MM.1S (cell line): ENCODE results near the gene ESR2.
"Not testable (repeated sequence)": the region's sequence is repeated elsewhere in the genome, so short reads cannot be mapped to it uniquely, and the experiment has no call there.

Experiments
- DNase-seq: peaks from one replicate; pipeline ENCODE4 v3.0.0-alpha.2; 2015
- H2AFZ ChIP-seq: fragments of 300-600 bp; sonication (generic); 2 replicates; pipeline ENCODE4 v1.6.0; 2016; ENCODE audit warnings: antibody characterized with exemption, low read length
- H3F3A ChIP-seq: fragments of 300-600 bp; sonication (generic); 2 replicates; pipeline ENCODE4 v1.6.1; 2016; ENCODE audit warnings: mild to moderate bottlenecking, antibody characterized with exemption, low read length, moderate library complexity, mixed read lengths; ENCODE audit not compliant: insufficient read depth
- H3K27ac ChIP-seq: fragments of 300-600 bp; sonication (generic); 2 replicates; pipeline ENCODE4 v1.5.1; 2016; ENCODE audit warnings: mild to moderate bottlenecking, low read length
- H3K27me3 ChIP-seq: fragments of 300-600 bp; sonication (generic); replicated peaks from 2 replicates; pipeline ENCODE4 v1.6.0; 2016; ENCODE audit warnings: low read length; ENCODE audit not compliant: insufficient read depth
- H3K36me3 ChIP-seq: fragments of 300-600 bp; sonication (generic); replicated peaks from 2 replicates; pipeline ENCODE4 v1.6.1; 2016; ENCODE audit warnings: mild to moderate bottlenecking, low read length, mixed read lengths; ENCODE audit not compliant: insufficient read depth
- H3K4me1 ChIP-seq: fragments of 300-600 bp; sonication (generic); 2 replicates; pipeline ENCODE4 v1.6.1; 2016; ENCODE audit warnings: low read length, mixed read lengths
- H3K4me2 ChIP-seq: fragments of 300-600 bp; sonication (generic); 2 replicates; pipeline ENCODE4 v1.6.0; 2016; ENCODE audit warnings: low read depth, low read length
- H3K4me3 ChIP-seq: fragments of 300-600 bp; sonication (generic); 2 replicates; pipeline ENCODE4 v1.5.1; 2016; ENCODE audit warnings: low read length, mixed read lengths
- H3K79me2 ChIP-seq: fragments of 300-600 bp; sonication (generic); 2 replicates; pipeline ENCODE4 v1.6.1; 2016; ENCODE audit warnings: mixed run types, low read length, mixed read lengths
- H3K9ac ChIP-seq: fragments of 300-600 bp; sonication (generic); 2 replicates; pipeline ENCODE4 v1.6.1; 2016; ENCODE audit warnings: low read length, mixed read lengths
- H3K9me2 ChIP-seq: fragments of 300-600 bp; sonication (generic); replicated peaks from 2 replicates; pipeline ENCODE4 v1.6.1; 2016; ENCODE audit warnings: mild to moderate bottlenecking, low read length, mixed read lengths; ENCODE audit not compliant: insufficient read depth
- H3K9me3 ChIP-seq: fragments of 300-600 bp; sonication (generic); replicated peaks from 2 replicates; pipeline ENCODE4 v1.6.1; 2016; ENCODE audit warnings: mild to moderate bottlenecking, low read length, mixed read lengths; ENCODE audit not compliant: insufficient read depth
- H4K20me1 ChIP-seq: fragments of 300-600 bp; sonication (generic); 2 replicates; pipeline ENCODE4 v1.6.1; 2016; ENCODE audit warnings: mild to moderate bottlenecking, low read length, moderate library complexity, mixed read lengths; ENCODE audit not compliant: insufficient read depth
- EZH2 ChIP-seq: fragments of 300-600 bp; sonication (generic); optimal IDR thresholded peaks from 2 replicates; pipeline ENCODE3; 2017; ENCODE audit warnings: low read depth, mild to moderate bottlenecking, antibody characterized with exemption, low read length, mixed read lengths
- EZH2phosphoT487 ChIP-seq: fragments of 300-600 bp; sonication (generic); IDR thresholded peaks from 2 replicates; pipeline ENCODE4 v1.6.1; 2018; ENCODE audit warnings: antibody characterized with exemption, low read length
- TF ChIP-seq, protein P1 (sequence below): fragments of 300-600 bp; sonication (generic); IDR thresholded peaks from 2 replicates; pipeline ENCODE4 v1.5.1; 2016; ENCODE audit warnings: antibody characterized with exemption, low read length, mixed read lengths

The ESR2 gene

DNA sequence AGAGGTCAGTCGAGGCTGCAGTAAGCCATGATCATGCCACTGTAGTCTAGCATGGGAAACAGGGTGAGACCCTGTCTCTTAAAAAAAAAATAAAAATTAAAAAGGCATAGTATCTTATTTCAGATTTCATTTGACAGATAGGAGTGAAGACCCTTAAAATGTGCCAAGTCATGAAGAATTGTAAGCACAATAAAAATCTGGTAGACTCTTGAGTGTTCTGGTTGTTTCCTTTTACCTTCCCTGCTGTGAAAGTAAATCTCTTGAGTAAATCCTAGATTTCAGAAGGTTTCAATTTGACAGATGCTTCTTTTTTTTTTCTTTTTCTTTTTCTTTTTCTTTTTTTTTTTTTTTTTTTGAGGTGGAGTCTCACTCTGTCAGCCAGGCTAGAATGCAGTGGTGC lies 109.0 kb downstream of the ESR2 start:
- Histone ChIP-seq H3K9me3 (no peaks in the 10 kb centered on the region), H3K9ac (no peak overlapping the region), H3K4me3 (no peak overlapping the region), H2AFZ (no peak overlapping the region), H3K4me1 (no peaks in the 10 kb centered on the region), H3K9me2 (no peaks in the 10 kb centered on the region), H4K20me1 (no peaks in the 10 kb centered on the region), H3K27ac (no peak overlapping the region), H3K27me3 (no peaks in the 10 kb centered on the region), H3K36me3 (no peaks in the 10 kb centered on the region), H3K4me2 (no peak overlapping the region), H3K79me2 (no peaks in the 10 kb centered on the region), H3F3A (no peaks in the 10 kb centered on the region)
- TF ChIP-seq EZH2 (no peak), EZH2phosphoT487 (no peak)
- TF ChIP-seq, protein P1, sequence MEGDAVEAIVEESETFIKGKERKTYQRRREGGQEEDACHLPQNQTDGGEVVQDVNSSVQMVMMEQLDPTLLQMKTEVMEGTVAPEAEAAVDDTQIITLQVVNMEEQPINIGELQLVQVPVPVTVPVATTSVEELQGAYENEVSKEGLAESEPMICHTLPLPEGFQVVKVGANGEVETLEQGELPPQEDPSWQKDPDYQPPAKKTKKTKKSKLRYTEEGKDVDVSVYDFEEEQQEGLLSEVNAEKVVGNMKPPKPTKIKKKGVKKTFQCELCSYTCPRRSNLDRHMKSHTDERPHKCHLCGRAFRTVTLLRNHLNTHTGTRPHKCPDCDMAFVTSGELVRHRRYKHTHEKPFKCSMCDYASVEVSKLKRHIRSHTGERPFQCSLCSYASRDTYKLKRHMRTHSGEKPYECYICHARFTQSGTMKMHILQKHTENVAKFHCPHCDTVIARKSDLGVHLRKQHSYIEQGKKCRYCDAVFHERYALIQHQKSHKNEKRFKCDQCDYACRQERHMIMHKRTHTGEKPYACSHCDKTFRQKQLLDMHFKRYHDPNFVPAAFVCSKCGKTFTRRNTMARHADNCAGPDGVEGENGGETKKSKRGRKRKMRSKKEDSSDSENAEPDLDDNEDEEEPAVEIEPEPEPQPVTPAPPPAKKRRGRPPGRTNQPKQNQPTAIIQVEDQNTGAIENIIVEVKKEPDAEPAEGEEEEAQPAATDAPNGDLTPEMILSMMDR = no peak
- DNase-seq = no peak

DNA sequence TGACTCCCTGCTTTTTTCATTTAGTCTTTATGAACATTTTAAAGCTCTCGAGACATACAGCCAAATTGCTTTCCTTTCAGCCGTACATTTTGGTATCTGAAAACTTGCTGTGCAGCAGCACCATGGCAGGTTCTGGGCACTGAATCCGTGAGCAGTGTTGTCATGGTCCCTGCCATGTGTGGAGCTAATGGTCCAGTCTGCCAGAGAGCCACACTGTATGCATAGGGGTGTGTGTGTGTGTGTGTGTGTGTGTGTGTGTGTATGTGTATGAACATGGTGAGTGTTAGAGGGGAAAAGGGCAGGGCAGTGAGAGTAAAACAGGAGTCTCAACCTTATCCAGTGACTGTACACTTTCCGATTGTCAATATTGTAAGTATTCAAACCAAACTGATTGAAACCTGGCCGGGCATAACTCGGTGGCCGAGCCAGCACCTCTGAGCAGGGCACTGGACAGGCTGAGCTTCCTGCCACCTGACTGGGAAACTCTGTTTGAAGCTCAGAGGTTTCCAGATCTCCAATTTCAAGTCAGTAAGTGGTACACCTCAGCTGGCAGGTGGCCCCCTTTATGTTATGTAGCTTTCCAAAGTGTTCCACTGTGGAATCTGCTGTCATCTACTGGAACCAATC lies 110.0 kb downstream of the ESR2 start:
- no peaks in the 10 kb centered on the region for H4K20me1 ChIP-seq
- H3K4me2 ChIP-seq = no peak overlapping the region

DNA sequence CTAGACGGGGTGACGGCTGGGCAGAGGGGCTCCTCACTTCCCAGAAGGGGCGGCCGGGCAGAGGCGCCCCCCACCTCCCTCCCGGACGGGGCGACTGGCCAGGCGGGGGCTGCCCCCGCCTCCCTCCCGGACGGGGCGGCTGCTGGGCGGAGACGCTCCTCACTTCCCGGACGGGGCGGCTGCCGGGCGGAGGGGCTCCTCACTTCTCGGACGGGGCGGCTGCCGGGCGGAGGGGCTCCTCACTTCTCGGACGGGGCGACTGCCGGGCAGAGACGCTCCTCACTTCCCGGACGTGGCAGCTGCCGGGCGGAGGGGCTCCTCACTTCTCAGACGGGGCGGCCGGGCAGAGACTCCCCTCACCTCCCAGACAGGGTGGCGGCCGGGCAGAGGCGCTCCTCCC lies 111.3 kb downstream of the ESR2 start:
- H3K36me3 ChIP-seq, H3K9me2 ChIP-seq, H3K9ac ChIP-seq: not testable (repeated sequence)

More for the DNA sequence above, 110.0 kb downstream of the ESR2 start:
- Histone ChIP-seq H3K27ac (no peak overlapping the region), H3K79me2 (no peaks in the 10 kb centered on the region), H2AFZ (no peak overlapping the region), H3K36me3 (no peaks in the 10 kb centered on the region), H3K9me2 (no peaks in the 10 kb centered on the region), H3K9me3 (no peaks in the 10 kb centered on the region), H3K9ac (no peak overlapping the region), H3F3A (no peaks in the 10 kb centered on the region), H3K4me1 (no peaks in the 10 kb centered on the region), H3K4me3 (no peak overlapping the region), H3K27me3 (no peaks in the 10 kb centered on the region)
- no peak for DNase-seq
- TF ChIP-seq EZH2 (no peak), EZH2phosphoT487 (no peak)
- TF ChIP-seq, protein P1 = no peak

DNA sequence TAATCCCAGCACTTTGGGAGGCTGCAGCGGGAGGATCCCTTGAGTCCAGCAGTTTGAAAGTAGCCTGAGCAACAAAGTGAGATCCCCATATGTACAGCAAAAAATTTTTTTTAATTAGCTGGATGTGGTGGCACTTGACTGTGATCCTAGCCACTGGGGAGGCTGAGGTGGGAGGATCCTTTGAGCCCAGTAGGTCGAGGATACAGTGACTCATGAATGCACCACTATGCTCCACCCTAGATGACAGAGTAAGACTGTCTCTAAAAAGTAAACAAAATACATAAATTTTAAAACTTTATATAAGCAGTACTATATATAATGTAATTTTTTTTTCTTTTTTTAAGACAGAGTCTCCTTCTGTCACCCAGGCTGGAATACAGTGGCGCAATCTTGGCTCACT lies 115.4 kb downstream of the ESR2 start:
- H3F3A ChIP-seq = no peaks in the 10 kb centered on the region
- H3K27ac ChIP-seq = no peak overlapping the region
- no peaks in the 10 kb centered on the region for H3K79me2 ChIP-seq
- H3K4me1 ChIP-seq = no peaks in the 10 kb centered on the region
- no peak overlapping the region for H2AFZ ChIP-seq
- H4K20me1 ChIP-seq = no peaks in the 10 kb centered on the region
- no peaks in the 10 kb centered on the region for H3K27me3 ChIP-seq
- H3K9ac ChIP-seq = no peak overlapping the region
- no peaks in the 10 kb centered on the region for H3K36me3 ChIP-seq
- no peak for DNase-seq
- no peaks in the 10 kb centered on the region for H3K9me2 ChIP-seq
- TF ChIP-seq, protein P1 = no peak
- TF ChIP-seq EZH2phosphoT487 = no peak
- TF ChIP-seq EZH2 = no peak
- no peak overlapping the region for H3K4me3 ChIP-seq
- H3K4me2 ChIP-seq = no peak overlapping the region
- H3K9me3 ChIP-seq = no peaks in the 10 kb centered on the region

More for the DNA sequence above, 111.3 kb downstream of the ESR2 start:
- not testable (repeated sequence) for H3K27ac ChIP-seq, H4K20me1 ChIP-seq, H3K4me1 ChIP-seq, H3F3A ChIP-seq, H3K4me3 ChIP-seq, H3K4me2 ChIP-seq, H3K27me3 ChIP-seq, DNase-seq, H3K9me3 ChIP-seq, H2AFZ ChIP-seq, H3K79me2 ChIP-seq
